NB4 (cell line): ENCODE results near the gene CYP24A1.

Experiments used
- POLR2A ChIP-seq: IDR thresholded peaks from 2 replicates; pipeline ENCODE4 v1.6.1; 2011; ENCODE audit warnings: mild to moderate bottlenecking; ENCODE audit not compliant: insufficient read length; ENCODE audit errors: extremely low read depth
- TF ChIP-seq, protein P1 (sequence below): IDR thresholded peaks from one replicate; pipeline ENCODE4 v1.5.1; 2012; ENCODE audit warnings: low read depth, low read length

DNA sequence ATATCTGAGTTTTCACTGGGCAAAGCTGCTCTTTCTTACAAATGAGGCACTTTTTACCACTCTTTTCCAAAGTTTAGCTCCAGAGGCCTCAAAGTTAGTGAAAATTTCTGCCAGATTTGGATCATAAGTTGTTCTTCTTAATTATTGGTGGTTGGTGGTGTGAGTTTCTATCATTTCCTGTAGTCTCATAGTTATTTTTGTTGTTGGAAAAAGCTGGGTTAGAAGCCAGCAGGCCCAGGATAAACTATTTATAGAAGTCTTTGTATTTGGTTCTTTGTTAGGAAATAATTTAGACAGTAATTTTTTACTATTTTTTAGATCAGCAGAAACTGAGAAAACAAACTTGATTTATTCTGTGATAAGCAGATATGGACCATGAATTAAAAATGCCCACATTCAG is 44.7 kb upstream of the CYP24A1 start:
- TF ChIP-seq POLR2A = no peak
- TF ChIP-seq, protein P1, sequence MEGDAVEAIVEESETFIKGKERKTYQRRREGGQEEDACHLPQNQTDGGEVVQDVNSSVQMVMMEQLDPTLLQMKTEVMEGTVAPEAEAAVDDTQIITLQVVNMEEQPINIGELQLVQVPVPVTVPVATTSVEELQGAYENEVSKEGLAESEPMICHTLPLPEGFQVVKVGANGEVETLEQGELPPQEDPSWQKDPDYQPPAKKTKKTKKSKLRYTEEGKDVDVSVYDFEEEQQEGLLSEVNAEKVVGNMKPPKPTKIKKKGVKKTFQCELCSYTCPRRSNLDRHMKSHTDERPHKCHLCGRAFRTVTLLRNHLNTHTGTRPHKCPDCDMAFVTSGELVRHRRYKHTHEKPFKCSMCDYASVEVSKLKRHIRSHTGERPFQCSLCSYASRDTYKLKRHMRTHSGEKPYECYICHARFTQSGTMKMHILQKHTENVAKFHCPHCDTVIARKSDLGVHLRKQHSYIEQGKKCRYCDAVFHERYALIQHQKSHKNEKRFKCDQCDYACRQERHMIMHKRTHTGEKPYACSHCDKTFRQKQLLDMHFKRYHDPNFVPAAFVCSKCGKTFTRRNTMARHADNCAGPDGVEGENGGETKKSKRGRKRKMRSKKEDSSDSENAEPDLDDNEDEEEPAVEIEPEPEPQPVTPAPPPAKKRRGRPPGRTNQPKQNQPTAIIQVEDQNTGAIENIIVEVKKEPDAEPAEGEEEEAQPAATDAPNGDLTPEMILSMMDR = no peak
